Femur (tissue), 1 donor: ENCODE measurements around the gene TNNT1.
"Not testable (repeated sequence)": the region's sequence is repeated elsewhere in the genome, so short reads cannot be mapped to it uniquely, and the experiment has no call there.

ENCODE experiments used
- DNase-seq: peaks from one replicate; pipeline ENCODE4 v3.0.0-alpha.2; 2017

TNNT1 gene

GRCh38 chr19:55136399-55137102 is 12.5 kb downstream of the TNNT1 start:
- DNase-seq = no peak

DNA sequence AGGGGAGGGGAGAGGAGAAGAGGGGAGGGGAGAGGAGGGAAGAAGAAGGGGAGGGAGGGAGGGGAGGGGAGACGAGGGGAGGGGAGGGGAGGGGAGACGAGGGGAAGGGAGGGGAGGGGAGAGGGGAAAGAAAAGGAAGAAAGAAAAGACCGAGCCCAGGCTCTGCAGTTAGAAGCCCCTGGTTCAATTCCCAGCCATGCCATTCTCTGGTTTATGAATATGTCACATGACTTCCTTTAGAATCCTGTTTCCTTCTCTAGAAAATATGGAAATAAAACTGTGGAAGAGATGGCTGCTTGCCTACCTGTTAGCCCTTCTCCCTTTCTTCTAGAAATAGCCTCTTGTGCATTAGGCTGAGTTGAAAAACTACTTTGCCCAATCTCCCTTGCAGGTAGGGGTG is 14.3 kb downstream of the TNNT1 start:
- no peak for DNase-seq

- DNase-seq = no peak
These were observed 15.2 kb downstream of the TNNT1 start for GRCh38 chr19:55133639-55134444.

DNA sequence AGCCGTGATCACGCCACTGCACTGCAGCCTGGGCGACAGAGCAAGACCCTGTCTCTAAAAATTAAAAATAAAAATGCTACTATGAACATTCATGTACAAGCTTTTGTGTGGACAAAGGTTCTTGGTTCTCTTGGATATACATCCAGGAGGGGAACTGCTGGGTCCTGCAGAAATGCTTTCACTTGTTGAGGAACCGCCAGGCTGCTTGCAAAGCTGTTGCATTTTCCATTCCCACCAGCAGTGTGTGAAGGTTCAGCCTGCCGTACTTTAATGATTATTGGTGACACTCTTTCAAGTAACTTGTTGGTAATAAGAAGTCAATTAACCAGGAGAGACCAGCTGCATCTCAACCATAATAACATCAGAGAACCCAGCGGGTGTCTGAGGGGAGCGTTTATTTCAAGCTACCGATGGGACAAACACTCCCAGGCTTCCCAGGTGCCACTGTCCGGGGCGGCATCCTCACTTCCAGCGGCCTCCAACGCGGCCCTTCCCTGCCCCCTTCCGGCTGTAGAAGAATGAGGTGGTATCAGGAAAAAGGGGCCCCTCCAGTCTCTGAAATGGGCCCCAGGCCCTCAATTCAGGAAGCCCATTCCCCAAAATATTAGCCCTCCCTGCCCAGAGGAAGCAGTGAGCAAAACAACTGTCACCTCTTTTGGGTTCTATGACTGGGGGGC is 16.4 kb downstream of the TNNT1 start:
- no peak for DNase-seq

DNA sequence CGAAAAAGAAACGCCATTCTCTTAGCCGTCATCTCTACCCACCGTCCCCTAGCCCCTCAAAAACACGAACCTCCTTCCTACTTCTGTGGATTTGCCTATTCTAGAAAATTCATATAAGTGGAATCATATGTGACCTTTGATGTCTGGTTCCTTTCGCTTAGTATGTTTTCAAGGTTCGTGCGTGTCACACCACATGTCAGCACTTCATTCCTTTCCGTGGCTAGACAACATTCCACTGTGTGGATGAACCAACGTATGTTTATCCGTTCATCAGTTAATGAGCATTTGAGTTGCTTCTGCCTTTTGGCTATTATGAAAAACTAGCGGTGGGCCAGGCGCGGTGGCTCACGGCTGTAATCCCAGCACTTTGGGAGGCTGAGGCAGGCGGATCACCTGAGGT is 17.6 kb downstream of the TNNT1 start:
- no peak for DNase-seq

- DNase-seq = no peak
These were observed 30.0 kb downstream of the TNNT1 start for GRCh38 chr19:55119053-55119452.

DNA sequence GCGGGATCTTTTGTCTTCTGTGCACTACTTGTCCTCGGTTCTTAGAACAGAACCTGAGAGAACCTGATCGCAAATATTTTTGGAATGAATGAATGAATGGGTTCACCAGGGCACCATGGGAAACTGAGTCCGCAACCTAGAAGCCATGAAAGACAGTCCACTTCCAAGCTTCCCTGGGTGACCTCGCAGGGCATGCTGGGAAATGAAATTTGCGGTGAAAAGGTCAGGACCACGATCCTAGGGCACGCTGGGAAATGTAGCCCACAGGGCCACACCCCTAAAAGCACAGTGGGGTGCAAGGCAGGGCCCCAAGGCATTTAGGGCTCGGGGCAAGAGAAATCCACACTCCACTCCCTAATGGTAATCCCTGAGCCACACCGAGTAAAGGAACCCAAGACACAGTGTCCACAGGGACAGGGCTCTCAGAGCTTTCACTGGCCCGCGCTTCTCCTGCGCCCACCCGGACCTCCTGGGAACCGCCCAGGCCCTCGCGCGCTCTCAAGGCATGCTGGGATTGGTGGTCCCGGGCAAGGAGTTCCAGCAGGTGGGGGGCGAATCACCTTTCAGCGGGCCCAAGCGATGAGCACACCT is 30.5 kb downstream of the TNNT1 start:
- DNase-seq = no peak

DNA sequence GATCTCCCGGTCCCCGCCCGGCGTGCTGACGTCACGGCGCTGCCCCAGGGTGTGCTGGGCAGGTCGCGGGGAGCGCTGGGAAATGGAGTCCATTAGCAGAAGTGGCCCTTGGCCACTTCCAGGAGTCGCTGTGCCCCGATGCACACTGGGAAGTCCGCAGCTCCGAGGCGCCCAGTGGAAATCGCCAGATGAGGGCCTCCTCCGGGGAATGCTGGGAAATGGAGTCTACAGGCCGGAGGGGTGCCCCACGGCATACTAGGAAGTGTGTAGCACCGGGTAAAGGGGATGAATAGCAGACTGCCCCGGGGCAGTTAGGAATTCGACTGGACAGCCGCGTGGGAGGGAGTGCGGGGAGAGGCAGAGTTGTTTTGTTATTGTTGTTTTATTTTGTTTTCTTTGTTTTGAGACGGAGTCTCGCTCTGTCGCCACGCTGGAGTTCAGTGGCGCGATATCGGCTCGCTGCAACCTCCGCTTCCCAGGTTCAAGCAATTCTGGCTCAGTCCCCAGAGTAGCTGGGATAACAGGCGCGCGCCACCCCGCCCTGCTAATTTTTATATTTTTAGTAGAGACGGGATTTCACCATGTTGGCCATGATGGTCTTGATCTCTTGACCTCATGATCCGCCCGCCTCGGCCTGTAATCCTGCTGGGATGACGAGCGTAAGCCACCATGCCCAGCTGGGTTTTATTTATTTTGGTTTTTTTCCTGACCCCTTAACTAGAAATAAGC is 31.2 kb downstream of the TNNT1 start:
- peak; percentile 99 for DNase-seq

GRCh38 chr19:55116859-55117662 is 31.9 kb downstream of the TNNT1 start, which contains the start of gene PPP1R12C:
Gene PPP1R12C, minus strand, starts transcription at chr19:55117637. Its CDS starts 94 bp downstream, at chr19:55117543.
- DNase-seq = peak; percentile 65

DNA sequence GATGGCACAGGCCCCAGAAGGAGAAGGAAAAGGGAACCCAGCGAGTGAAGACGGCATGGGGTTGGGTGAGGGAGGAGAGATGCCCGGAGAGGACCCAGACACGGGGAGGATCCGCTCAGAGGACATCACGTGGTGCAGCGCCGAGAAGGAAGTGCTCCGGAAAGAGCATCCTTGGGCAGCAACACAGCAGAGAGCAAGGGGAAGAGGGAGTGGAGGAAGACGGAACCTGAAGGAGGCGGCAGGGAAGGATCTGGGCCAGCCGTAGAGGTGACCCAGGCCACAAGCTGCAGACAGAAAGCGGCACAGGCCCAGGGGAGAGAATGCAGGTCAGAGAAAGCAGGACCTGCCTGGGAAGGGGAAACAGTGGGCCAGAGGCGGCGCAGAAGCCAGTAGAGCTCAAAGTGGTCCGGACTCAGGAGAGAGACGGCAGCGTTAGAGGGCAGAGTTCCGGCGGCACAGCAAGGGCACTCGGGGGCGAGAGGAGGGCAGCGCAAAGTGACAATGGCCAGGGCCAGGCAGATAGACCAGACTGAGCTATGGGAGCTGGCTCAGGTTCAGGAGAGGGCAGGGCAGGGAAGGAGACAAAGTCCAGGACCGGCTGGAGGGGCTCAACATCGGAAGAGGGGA is 32.7 kb downstream of the TNNT1 start:
- peak; percentile 77 for DNase-seq

DNA sequence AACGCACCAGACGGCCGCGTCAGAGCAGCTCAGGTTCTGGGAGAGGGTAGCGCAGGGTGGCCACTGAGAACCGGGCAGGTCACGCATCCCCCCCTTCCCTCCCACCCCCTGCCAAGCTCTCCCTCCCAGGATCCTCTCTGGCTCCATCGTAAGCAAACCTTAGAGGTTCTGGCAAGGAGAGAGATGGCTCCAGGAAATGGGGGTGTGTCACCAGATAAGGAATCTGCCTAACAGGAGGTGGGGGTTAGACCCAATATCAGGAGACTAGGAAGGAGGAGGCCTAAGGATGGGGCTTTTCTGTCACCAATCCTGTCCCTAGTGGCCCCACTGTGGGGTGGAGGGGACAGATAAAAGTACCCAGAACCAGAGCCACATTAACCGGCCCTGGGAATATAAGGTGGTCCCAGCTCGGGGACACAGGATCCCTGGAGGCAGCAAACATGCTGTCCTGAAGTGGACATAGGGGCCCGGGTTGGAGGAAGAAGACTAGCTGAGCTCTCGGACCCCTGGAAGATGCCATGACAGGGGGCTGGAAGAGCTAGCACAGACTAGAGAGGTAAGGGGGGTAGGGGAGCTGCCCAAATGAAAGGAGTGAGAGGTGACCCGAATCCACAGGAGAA is 33.5 kb downstream of the TNNT1 start:
- no peak for DNase-seq

- no peak for DNase-seq
These were observed 34.4 kb downstream of the TNNT1 start for GRCh38 chr19:55114566-55115145.

DNA sequence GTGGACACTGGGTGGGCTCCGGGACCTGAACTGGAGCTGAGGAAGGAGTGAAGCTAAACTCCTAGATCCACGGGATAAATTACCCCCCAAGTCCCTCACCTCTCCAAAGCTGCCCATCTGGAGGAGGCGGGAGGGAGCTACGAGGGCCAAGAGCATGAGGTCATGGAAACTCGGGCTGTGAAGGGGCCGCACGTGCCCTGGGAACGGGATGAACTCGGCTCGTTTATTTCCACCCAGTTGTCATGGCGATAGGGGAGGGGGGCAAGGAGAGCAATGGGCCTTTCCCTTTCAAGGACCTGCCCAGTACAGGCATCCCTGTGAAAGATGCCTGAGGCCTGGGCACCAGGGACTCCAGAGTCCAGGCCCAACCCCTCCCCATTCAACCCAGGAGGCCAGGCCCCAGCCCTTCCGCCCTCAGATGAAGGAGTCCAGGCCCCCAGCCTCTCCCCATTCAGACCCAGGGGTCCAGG is 35.4 kb downstream of the TNNT1 start:
- peak; percentile 95 for DNase-seq

- no peak for DNase-seq
These were observed 36.0 kb downstream of the TNNT1 start for GRCh38 chr19:55112777-55113569.

DNA sequence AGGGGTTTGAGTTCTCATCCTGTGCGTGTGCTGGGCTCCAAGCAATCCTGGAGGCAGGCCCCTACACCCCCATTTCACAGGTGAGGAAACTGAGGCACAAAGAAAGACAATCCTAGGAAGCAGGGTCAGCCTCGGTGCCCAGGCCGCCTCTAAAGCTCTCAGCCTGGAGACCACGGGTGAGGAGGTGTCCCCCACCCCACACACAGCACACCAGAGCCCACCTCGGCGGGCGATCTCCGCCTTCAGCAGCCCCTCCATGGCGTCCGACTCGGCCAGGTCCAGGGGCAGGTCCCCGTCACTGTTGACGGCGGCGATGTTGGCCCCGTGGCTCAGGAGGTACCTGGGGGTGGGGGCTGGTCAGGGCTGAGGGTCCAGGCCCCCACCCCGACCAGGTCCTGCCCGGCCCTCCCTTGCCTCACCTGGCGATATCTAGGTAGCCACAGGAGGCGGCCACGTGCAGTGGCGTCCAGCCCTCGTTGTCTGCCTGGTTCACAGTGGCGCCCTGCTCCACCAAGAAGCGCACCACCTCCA is 36.7 kb downstream of the TNNT1 start:
- no peak for DNase-seq

- no peak for DNase-seq
These were observed 37.7 kb downstream of the TNNT1 start for GRCh38 chr19:55111238-55111831.

DNA sequence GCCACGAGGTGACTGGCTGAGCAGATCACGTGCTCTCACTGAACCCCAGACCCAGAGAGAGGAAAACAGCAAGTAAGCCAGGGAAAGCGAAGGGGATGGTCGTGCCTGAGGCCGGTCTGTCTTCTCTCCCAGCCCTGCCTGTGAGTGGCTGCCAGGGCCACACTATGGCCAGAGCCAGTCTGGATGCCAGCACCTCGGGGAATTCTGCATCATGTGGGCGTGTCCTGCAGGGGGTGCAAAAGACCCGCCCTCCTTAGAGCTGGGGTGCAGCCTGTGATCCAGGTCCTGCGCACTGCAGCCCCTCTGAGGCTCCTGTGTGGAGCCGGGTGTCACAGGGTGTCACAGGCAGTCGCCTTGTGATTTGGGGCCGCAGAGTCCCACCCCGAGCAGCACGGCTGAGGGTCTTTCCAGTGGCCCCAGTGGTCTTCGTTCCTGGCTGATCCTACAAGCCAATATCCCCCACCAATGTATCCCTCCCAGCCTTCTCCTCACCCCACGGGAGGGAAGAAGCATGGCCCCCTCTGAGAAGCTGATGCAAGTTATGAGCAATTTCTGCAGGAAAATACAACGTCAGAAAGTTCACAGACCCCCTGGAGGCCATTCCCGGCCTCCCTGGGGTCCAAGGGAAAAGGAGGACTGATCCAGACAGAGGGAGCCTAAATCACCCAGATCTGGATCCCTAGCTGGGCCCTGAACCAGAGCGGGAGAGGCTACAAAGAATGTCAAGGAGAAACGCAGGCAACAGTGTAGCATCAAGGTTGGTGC is 39.3 kb downstream of the TNNT1 start:
- no peak for DNase-seq

DNA sequence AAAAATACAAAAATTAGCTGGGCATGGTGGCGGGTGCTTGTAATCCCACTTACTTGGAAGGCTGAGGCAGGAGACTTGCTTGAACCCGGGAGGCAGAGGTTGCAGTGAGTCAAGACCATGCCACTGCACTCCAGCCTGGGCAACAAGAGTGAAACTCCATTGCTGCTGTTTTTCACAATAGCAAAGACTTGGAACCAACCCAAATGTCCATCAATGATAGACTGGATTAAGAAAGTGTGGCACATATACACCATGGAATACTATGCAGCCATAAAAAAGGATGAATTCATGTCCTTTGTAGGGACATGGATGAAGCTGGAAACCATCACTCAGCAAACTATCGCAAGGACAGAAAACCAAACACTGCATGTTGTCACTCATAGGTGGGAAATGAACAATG is 41.8 kb downstream of the TNNT1 start:
- DNase-seq = not testable (repeated sequence)
